Activated CD4-positive, CD25-positive, alpha-beta regulatory T cell treated with anti-CD3 and anti-CD28 coated beads, Interleukin-2, amount 50 U/mL, for 24 hours (primary cell): ENCODE results near the gene GSE1.
A peak's percentile ranks its signal among the peaks of the same experiment; 100 is the strongest.

Experiments
- ATAC-seq, 2 donors: fragments of 150-1000 bp; cut with Tn5 transposase; one replicate each; pipeline ENCODE4 v1.10.0; 2021; ENCODE audit warnings: mild to moderate bottlenecking in 1 of 2, moderate library complexity in 1 of 2

Gene GSE1

GRCh38 chr16:85607321-85607765, 5.8 kb upstream of the GSE1 start:
- ATAC-seq = no peak

- no peak for ATAC-seq
Measured at GRCh38 chr16:85607796-85608514, 5.2 kb upstream of the GSE1 start.

- ATAC-seq = no peak
Measured at GRCh38 chr16:85608515-85608885, 4.6 kb upstream of the GSE1 start.

GRCh38 chr16:85608887-85609286, 4.2 kb upstream of the GSE1 start:
- ATAC-seq = no peak

- no peak for ATAC-seq
Measured at GRCh38 chr16:85609539-85609938, 3.6 kb upstream of the GSE1 start.

GRCh38 chr16:85610059-85610445, 3.1 kb upstream of the GSE1 start:
- no peak for ATAC-seq

GRCh38 chr16:85610446-85611193, 2.5 kb upstream of the GSE1 start:
- peak; percentile 81 to 84 for ATAC-seq

GRCh38 chr16:85611194-85611443, 2.0 kb upstream of the GSE1 start:
- ATAC-seq = no peak

GRCh38 chr16:85611444-85612190, 1.5 kb upstream of the GSE1 start:
- no peak for ATAC-seq

- ATAC-seq = no peak
Measured at GRCh38 chr16:85612191-85612800, 826 bp upstream of the GSE1 start.

GRCh38 chr16:85613604-85614337, 649 bp downstream of the GSE1 start:
- no peak for ATAC-seq

- no peak for ATAC-seq
Measured at GRCh38 chr16:85614338-85615013, 1.4 kb downstream of the GSE1 start.

GRCh38 chr16:85615014-85615851, 2.1 kb downstream of the GSE1 start:
- peak; percentile 52 to 59 for ATAC-seq

- ATAC-seq = peak; percentile 48 to 49
Measured at GRCh38 chr16:85615852-85616606, 2.9 kb downstream of the GSE1 start.

- ATAC-seq = no peak
Measured at GRCh38 chr16:85616607-85617321, 3.6 kb downstream of the GSE1 start.

GRCh38 chr16:85617948-85618347, 4.8 kb downstream of the GSE1 start:
- no peak for ATAC-seq

GRCh38 chr16:85618521-85618920, 5.4 kb downstream of the GSE1 start:
- no peak for ATAC-seq

GRCh38 chr16:85619101-85619891, 6.2 kb downstream of the GSE1 start:
- ATAC-seq = no peak

GRCh38 chr16:85620374-85620773, 7.3 kb downstream of the GSE1 start:
- ATAC-seq = no peak
